ENCODE measurements around the gene PRDM16. TPM values are rescaled to one million over a fixed set of nuclear protein-coding genes. Genes with fewer than 3 reads are reported as not detected.

Gene PRDM16
- total RNA-seq, 1 experiment from 2014 or later: 0.97 TPM

DNA sequence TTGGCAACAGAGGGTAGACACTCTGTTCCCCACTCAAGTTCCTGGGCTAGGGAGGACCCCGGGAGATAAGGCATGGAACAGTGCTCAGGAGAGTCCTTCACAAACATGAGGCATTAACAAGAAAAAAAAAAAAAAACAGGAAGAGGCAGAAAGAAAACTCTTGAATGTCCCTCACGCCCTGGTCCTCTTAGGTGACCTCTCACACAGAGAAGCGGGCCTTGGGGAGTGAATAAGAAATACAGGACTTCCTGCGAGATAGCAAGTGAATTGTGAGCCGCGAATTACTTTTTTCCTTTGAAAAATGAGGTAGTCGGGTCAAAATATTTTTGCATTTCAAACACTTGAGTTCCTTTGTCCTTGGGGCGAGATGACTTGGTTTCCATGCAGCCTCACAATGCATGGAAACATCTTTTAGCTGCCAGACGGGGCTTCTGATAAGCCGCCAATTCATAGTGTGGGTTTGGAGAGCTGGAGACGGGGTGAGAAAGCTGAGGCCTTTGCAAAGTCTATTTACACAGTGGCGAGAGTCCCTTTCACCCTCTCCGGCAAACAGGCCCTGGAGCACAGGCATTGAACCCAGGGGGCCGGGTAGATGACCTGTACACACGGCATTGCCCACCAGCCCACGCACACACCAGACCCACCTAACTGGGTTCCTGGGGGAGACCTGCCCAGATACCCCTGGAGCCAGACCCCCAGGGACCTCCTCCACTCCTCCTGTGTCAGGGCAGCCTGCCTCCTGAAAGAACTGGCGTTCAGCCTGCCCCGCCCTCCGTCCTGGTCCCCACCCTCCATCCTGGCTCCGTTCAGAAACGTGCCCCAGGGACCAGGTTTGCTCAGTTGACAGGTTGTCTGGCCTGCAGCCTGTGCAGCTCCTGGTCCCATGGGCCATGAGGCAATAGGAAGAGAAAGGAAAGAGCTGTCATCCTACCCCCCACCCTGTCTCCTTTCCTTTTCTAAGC is 192.3 kb downstream of the PRDM16 start:
- DNase-seq (ENCODE audit: low spot score): no peak

DNA sequence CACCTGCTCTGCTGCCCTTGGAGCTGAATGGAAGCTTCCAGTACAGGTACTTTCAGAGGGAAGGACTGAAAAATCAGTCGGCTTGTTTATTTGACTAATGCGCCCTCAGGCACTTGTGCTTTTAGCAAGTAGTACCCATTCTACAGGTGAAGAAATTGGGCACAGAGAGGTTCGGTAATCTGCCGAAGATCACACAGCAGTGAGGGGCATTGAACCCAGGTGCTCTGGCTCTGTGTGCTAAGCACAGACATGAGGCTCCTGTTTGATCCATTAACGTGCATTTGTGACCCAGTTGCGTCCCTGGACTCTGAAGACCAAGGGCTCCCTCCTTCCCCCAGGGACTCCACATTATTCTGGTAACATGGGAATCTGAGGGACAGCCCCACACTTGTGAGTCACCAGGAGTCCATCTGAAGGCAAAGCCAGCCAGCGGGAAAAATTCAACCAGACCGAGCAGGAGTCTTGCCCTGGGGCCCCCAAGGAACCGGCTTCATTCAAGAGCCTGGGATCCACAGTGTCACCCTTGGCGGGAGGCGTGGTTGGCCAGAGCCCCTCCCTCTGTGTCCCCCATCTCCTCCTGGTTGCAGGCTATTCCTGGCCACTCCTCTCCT is 193.1 kb downstream of the PRDM16 start:
- DNase-seq (ENCODE audit: low spot score): no peak

DNA sequence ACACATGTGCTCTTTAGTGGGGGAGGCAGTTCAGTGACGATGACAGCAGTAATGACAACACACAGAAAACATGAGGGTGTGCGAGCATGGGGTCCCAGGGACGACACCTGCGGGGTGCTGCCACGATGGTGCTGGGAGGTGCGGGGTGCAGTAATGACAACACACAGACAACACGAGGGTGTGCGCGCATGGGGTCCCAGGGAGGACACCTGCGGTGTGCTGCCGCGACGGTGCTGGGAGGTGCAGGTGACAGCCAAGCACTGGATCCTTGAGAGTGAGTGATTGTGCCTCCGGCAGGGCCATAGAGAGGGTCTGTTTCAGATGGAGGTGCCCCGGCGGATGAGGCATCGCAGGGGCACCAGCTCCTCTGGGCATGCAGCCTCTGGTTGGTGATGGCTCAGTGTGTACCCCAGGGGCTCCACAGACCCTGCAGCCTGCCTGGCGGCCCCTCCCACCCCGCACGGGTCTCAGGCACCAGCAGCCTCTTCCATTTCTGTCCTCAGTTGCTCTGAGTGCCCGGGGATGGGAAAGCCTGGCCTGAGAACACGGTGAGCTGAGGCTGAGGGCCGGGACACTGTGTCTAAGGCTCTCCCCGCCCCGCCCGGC is 193.8 kb downstream of the PRDM16 start:
- DNase-seq (ENCODE audit: low spot score): no peak

DNA sequence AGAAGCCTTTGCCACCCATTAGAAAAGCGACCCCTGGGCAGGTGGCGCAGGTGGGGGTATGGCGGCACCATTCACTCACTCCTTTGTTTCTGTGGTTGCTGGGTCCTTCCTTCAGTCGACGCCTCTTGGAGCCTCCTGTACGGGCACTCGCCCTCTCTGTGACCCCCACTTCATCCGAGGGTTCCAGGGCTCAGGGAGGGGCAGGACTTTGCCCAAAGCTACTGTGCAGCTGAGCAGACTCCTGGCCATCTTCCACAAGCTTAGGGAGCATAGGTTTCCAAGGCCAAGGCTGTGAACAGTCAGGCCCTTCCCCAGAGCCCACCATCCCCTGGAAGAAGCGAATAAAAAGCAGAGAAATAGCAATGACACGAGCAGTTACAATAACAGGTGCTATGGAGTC is 194.8 kb downstream of the PRDM16 start:
- no peak for DNase-seq (ENCODE audit: low spot score)

DNA sequence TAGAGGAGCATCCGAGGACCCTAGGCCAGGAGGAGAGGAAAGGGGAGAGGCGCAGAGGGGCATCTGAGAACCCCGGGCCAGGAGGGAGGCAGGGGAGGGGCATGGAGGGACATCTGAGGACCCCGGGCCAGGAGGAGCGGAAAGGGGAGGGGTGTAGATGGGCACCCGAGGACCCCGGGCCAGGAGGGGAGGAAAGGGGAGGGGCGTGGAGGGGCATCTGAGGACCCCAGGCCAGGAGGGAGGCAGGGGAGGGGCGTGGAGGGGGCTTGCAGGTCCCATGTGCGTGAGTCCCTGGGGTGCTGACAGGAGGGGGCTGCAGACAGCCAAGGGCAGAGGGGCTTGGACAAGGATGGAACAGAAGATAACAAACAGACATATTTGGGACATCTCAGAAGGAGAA is 195.5 kb downstream of the PRDM16 start:
- DNase-seq (ENCODE audit: low spot score): no peak

DNA sequence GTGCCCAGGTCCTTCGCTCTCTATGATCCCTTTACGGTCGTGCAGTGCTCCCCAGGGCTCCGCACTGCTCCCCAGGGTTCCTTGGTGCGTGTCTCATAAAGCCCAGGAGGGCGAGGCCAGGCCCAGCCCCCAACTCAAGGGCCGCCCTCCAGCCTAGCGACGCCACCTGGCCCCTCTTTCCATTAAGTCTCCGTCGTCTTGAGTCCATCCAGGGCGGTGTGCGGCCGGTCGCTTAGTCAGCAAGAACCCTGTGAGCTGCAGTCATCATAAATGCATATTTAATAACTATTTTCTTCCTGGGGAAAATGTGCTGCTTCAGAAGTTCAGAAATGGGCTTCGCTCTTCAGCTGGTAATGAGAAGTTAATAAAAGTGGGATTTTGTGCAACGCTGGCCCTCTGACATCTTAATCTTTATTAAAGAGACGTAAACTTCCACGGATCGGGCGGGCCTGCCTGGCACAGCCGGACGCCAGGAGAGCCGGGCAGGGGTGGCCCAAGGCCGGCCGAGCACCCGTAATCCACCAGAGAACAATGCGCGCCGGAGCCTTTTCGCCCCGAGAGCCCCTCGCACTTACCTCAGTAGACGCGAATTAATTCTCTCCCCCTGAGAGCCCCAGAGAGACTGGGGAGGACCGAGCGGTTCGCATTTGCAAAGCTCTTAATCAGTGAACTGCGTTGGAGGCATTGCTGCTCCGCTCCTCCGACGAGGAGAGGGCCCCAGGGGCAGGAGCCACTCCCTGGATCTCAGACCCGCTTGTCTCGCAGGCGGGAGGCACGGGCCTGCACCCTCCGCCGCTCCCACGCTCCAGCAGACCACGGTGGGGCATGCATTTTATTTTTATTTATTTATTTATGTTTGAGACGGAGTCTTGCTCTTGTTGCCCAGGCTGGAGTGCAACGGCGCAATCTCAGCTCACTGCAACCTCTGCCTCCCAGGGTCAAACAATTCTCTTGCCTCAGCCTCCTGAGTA is 197.1 kb downstream of the PRDM16 start:
- no peak for DNase-seq (ENCODE audit: low spot score)

DNA sequence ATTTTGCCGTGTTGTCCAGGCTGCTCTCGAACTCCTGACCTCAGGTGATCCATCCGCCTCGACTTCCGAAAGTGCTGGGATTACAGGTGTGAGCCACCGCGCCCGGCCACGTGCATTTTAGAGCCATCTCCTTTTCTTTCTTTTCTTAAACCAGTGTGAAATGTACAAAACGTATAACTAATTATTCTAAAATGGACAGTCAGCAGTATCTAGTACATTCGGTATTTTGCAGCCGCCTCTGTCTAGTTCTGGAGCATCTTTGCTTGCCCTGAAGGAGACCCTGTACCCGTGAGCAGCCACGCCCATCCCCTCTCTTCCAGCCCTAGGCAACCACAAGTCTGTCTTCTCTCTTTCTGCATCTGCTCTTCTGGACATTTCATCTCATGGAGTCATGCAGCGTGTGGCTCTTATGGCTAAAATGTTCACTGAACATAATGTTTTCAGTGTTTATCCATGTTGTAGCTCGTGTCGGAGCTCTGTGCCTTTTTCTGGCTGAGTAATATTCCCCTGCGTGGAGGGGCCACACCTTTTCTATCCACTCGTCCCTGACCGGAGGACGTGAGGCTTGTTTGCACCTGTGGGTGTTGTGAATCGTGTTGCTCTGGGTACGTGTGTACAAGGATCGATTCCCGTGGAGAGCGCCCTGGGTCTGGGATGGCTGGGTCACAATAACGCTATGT is 198.0 kb downstream of the PRDM16 start:
- no peak for DNase-seq (ENCODE audit: low spot score)

DNA sequence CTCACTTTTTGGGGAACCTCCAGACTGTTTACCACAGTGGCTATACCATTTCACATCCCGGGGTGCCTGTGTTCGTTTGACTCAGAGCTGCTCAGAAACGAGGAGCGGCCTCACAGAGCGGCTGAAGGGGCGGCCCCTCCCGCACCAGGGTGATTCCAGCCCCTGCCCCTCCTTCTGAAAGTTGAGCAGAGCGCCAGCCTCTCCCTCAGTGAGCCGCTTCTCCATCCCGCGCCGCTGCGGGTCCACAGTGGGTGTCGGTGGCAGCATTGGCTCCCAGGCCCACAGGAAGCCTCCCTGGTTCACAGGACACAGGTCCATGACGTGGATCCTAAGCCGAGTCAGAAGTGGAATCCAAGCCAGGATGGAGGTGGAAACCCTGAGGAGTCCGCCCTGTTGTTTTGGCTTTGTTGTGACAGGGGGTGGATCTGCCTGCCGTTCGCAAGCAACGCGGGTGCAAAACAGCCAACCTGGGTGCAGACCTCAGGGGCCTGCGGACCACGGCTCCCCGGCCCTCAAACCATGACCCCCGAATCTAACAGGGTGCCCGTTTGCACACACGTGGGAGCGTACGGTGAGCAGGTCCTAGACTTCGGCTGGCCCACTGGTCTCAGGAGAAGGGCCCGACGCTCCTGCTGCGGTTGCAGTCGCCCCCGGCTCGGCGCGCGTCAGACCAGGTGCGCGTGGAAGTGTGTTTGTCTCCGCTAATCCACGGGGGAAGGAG is 198.7 kb downstream of the PRDM16 start:
- DNase-seq (ENCODE audit: low spot score): no peak

DNA sequence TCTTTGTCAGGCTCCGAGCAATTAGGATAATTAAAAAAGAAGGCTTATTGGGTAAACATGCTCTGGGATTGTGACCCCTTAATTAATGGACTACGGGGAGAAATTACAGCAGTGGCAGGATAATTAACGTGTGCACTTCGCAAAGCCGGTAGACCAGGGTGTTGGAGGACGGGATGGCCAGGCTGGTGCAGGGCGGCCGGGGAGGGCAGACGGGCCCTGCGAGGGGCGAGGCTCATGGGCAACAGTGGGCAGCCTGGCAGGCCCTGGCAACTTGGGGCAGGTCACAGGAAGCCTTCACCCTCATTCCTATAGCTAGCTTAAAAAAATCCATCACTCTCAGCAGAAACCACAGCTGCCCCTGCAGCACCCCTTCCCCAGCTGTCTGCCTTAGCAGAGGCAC is 199.3 kb downstream of the PRDM16 start:
- no peak for DNase-seq (ENCODE audit: low spot score)

DNA sequence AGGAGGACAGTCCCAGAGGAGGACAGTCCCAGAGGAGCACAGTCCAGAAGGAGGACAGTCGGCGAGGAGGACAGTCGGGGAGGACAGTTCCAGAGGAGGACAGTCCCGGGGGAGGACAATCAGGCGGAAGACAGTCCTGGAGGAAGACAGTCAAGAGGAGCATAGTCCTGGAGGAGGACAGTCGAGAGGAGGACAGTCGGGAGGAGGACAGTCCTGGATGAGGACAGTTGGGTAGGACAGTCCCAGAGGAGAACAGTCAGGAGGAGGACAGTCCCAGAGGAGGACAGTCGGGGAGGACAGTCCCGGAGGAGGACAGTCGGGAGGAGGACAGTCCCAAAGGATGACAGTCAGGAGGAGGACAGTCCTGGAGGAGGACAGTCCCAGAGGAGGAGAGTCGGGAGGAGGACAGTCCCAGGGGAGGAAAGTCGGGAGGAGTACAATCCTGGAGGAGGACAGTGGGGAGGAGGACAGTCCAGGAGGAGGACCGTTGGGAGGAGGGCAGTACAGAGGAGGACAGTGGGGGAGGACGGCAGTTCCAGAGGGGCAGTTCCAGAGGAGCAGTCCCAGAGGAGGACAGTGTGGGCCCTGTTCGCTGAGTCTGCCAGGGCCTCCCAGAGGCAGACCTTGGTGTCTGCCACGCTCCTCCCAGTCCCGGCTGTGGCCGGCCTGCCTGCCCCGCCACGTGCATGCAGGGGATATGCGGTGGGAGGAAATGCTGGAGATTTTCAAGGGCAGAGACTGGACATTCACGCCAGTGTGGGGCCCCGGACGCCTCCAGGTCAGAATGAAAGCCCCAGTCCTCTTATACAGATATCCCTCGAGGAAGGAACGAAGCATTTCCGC is 201.6 kb downstream of the PRDM16 start:
- DNase-seq (ENCODE audit: low spot score): no peak

DNA sequence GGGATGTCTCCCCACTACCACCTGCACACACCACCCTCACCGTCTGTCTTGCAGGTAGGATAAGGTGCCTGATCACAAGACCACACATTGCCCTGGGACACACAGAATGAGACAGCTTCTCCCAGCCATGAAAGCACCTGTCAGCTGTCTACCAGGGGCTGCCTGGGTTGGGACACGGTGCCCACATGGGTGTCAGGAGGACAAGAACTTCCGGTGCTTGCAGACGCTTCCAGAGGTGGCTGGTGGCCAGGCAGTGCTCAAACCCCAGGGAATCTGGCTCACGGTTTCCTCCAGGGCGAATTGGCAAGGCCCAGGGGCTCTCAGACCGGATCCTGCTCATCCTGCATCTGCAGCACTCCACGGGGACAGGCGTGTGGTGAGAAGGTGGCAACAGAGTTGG is 202.9 kb downstream of the PRDM16 start:
- DNase-seq (ENCODE audit: low spot score): no peak

DNA sequence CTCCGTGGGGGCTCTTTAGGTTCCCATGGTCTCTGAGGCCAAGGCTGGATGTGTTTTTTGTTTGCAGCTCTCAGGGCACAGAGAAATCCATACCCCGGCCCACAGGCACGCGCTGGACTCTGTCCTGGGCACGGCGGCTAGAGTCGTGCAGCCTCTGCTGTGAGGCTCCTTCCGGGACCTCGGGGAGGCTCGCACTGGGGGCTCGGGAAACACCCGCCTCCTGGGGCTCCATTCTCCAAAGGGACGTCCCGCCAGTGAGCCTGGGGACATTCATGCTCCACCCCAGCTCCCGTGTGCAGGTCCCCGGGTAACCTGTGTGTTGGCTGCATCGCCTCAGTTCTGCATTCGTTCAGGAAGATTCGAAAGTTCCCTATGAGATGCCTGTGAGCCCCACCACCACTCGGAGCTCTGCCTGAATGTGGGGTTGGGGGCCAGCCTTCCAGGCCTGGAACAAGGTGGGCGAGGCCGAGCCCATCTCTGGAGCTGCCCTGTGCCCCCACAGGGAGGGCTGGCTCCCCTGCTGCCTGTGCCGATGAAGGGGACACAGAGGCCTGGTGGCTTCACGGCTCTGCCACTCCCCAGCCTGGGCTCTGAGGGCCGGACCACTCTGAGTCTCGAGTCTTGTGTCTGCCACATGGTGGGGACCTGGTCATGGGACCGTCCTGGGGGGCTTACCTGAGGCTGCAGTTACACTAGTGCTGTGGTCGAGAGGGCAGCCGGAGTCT is 203.5 kb downstream of the PRDM16 start:
- DNase-seq (ENCODE audit: low spot score): no peak

DNA sequence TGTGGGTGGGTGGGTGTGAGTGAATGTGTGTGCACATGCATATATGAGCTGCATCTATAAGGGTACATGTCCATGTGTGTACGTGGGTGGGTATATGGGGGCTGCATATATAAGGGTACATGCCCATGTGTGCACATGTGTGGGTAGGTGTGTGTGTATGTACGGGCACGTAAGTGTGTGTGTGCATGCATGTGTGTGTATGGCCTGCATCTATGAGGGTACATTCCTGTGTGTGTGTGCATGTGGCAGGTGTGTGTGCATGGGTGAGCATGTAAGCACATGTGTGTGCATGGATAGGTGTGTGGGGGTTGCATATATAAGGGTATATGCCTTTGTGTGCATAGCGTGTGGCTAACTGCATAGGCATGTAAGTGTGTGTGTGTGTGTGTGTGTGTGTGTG is 204.4 kb downstream of the PRDM16 start:
- no peak for DNase-seq (ENCODE audit: low spot score)

DNA sequence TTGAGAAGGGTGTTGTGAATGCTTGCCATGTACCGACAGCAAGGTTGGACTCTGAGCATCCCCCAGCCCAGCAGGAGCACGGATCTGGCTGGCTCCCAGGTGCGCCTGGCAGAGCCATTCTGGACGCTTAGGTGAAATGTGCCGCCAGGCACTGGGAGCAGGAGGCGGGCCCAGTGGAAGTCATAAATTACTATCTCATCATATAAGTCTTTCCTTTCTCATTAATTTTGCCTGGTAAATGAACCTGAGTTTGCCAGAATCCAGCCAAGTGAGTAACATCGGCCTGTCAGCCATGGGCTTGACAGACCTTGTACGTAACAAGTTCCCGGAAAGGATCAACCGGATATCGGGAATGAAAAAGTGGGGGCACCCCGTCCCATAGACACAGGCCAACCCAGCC is 206.0 kb downstream of the PRDM16 start:
- no peak for DNase-seq (ENCODE audit: low spot score)

DNA sequence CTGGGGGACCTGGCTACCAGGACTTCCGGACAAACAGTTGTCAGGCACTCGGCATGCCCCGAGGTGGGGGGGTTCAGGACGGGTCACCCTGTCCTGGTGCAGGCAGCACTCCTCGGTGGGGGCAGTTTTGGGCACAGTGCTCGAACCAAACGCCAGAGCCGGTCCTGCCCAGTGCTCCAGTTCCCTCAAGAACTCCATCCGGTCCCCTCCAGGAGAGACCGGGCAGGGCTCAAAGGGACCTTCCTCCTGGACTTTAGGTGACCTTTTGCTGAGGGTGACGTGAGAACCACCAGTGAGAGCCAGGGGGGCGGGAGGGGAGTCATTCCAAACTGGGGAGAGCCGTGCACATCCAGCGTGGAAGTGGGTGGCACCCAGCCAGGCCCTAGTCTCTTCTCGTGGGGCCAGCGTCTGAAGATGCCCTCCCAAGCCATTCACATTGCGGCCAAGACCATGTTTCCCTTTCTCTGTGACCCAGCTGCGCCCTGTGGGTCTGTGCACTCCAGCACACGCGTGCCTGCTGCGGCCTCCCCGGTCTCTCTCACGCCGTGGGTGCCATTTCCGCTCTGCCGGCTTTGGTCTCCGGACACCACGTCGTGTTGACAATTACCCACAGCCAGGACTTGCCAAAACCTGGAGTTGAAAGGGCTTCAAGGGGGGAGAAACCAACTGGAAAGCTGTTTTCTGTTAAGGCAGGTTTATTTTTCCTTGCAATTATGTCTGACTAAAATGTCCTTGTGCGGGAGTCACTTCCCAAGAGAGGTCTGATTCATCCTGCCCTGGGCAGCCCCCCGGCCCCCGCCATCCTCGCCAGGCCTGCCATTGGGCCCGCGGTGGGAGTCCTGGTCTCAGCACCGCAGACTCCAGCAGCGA is 206.7 kb downstream of the PRDM16 start:
- DNase-seq (ENCODE audit: low spot score): peak; percentile 28

DNA sequence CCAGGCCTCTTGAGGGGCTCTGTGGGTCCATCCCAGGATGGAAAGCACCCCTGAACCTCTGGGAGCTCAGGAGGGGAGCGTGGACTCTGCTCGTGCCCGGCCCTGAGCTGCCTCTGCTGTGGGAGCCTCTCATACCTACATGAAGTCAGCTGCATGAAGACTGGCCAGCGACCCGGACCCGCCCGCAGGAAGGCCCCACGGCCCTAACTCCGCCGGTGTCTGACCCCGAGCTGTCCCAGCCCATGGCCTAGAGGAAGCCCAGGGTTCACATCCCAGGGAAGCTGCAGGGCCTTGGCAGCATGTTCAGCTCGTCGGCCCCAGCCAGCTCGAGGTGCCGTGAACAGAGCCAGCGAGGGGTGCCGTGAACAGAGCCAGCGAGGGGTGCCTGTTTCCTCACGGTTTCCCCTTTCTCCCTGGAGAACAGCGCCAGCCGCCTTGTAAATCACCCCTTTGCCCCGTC is 207.4 kb downstream of the PRDM16 start:
- no peak for DNase-seq (ENCODE audit: low spot score)

DNA sequence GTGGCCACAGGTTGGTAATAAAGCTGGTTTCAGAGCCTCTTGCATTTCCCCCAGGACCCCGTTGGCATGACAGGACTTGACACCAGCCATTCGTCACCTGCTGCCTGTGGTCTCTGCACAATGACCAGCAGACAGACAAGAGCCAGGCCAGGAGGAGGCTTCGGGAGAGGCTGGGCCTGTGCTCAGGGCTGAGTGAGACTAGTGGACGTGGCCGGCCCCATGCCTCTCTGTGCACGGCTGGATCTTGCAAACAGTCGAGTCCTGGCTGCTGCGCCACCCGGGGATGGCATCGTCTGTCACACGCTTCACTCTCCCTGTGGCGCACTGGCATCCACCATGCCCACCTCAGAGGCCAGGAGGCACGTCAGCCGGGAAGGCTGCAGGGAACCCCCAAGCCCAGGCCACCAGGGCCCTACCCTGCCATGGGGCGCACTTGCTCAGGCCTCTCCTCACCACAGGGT is 208.0 kb downstream of the PRDM16 start:
- no peak for DNase-seq (ENCODE audit: low spot score)

DNA sequence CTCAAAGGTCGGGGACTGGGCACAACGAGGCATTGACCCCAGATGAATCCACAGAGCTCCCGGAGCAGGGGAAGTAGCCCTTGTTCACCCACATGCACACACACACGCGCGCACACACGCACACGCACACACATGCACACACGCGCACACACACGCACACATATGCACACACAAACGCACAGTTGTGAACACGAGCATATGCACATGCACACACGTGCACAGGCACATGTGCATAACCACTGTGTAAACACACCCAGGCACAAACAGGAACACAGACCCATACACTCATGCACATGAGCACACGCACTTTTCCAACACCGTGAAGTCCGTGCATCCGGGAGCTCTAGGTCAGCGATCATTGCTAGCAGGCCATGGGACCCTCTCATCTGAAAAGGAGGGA is 208.6 kb downstream of the PRDM16 start:
- DNase-seq (ENCODE audit: low spot score): no peak

Measured in H4 (cell line).